Gastrocnemius medialis (tissue), 4 donors: ENCODE results near the gene LCNL1.

Source experiments
- CTCF ChIP-seq, 5 experiments: fragments of 450-650 bp in 3 of 5; fragments of 200-600 bp in 2 of 5; sonication (generic) in 2 of 5; IDR thresholded peaks in 4 of 5; conservative IDR thresholded peaks in 1 of 5; 1 replicate in 4 of 5; 2 replicates in 1 of 5; pipeline ENCODE4 v1.5.1; 2016 to 2019; ENCODE audit warnings: antibody characterized with exemption in 5 of 5, mild to moderate bottlenecking in 3 of 5, moderate library complexity in 3 of 5
- POLR2A ChIP-seq, 2 donors: fragments of 450-650 bp; IDR thresholded peaks; one replicate each; pipeline ENCODE4 v1.6.1; 2017; ENCODE audit warnings: antibody characterized with exemption in 2 of 2, mild to moderate bottlenecking in 2 of 2, moderate library complexity in 2 of 2

- TF ChIP-seq CTCF (IDR thresholded peaks at IDR 0.05 in 4 of 5, conservative IDR thresholded peaks at IDR 0.05 in 1 of 5) (no peak), POLR2A (IDR thresholded peaks at IDR 0.05) (no peak)
Observed at GRCh38 chr9:136995772-136996311, 13.0 kb downstream of the LCNL1 start.
